ENCODE results near the gene SRD5A2.
"Not testable (repeated sequence)": the region's sequence is repeated elsewhere in the genome, so short reads cannot be mapped to it uniquely, and the experiment has no call there.

The SRD5A2 gene

DNA sequence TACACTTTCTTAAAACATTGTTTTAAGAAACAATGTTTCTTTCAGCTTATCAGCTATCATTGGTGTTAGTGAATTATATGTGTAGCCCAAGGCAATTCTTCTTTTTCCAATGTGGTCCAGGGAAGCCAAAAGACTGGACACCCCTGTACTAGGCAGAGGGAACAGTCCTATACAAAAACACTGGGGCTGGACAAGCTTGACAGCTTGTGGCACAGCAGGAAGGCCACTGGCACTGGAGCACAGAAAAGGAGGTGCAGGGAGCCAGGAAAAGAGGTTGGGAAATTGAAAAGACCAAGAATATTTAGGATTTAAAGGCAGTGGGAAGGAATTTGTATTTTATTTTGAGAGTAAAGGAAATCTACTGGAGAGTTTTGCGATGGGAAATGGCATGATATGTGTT is 47.7 kb downstream of the SRD5A2 start:
- no peak for DNase-seq (ENCODE audit: low read depth in 2 of 2)

DNA sequence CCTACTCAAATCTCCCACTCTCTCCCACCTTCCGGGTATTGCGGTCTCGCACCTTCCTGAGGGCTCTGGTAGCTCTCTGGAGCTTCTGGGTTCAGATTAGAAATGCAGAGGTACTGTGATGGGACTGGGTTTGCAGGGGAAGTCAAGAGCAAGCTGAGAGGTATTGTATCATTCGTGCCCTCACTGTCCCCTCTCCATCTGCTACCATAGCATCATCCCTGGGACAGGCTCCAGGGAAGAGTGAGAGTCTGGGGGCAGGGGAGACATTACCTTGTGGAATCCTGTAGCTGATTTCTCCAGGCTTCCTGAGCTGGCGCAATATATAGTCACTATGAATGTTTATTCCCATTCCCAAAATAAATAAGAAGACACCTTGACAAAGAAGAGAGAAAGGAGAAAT is 49.6 kb downstream of the SRD5A2 start:
- no peak for DNase-seq (ENCODE audit: low read depth in 2 of 2)

DNA sequence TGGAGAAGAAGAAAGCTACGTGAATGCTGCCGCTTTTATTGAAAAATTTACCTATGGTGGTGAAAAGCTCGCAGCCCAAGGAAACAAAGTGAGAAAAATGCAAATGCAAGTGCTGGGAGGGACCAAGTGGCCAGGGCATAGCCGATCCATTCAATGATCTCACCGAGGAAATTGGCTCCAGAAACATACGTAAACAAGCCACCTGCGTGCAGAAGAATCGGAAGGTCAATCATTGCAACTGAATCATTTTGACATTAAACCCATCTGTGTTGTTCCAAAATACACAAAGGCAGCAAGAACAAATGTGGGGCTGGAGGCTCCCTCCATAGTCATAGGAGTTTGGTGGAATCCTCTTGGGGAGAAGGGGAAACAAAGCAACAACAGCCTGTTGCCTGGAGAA is 51.5 kb downstream of the SRD5A2 start:
- DNase-seq (ENCODE audit: low read depth in 2 of 2), result no peak

DNA sequence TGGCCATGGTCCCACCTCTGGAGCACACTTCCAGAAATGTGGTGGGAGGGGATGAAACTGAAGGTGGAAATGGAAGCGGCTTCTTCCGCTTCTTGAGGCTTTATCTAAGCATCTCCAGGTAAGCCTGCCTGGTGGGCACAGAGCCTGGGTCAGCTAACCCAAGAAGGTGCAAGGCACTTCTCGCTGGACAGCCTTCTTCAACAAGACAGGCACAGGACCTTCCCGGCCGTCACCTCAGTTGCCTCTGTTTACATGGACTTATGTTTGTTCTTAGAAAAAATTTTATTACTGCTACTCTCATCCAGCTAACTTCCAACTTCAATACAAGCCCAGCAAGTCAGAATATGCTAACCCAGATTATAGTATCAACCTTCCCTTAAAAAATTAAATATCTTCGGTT is 51.9 kb downstream of the SRD5A2 start:
- no peak for DNase-seq (ENCODE audit: low read depth in 2 of 2)

DNA sequence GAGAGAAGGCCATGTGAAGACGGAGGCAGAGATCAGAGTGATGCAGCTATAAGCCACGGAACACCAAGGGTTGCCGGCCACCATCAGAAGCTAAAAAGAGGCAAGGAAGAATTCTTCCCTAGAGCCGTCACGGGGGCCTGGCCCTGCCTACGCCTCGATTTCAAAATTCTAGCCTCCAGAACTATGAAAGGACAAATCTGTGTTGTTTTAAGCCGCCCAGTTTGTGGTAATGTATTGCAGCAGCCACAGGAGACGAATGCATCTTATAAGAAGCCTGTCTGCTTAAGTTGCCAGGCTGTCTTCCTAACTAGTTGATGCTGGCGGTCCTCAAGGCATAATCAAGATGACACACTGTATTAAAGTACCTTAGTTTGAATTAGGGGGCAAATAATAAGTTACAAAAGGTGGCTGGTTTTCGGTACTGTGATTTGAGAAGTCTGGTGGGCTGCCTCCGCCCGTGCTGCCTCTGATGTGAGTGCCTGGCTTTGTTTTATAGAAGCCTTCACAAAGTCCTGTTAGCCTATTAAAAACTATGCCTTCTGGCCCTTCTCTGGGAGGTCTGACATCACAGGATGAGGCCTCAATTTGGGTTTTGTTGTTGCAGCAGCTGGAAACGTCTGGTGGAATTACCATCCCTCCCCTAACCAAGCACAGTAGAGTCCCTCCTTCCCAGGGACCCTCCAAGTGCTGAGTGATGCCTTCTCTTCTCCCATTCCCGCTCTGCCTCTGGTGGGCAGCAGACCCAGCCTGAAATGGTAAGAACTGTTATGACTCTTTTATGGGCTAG is 53.6 kb downstream of the SRD5A2 start:
- no peak for DNase-seq (ENCODE audit: low read depth in 2 of 2)

DNA sequence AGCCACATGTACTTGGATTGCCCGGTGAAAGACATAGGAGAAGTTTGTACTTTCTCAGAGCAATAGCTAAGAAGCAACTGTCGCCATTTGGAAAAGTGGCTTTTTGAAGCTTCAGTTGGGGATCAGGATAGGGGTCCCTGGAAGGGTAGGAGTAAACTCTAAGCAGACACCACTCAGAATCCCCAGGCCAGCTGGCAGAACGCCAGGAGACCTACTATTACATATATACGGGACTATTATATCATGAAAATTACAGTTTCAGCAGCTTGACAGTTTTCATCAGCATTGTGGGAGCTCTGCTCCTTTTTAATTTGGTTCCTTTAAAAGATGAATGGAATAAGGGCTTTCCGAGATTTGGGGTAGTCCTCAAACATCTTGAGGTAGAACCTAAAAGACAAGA is 54.9 kb downstream of the SRD5A2 start:
- no peak for DNase-seq (ENCODE audit: low read depth in 2 of 2)

DNA sequence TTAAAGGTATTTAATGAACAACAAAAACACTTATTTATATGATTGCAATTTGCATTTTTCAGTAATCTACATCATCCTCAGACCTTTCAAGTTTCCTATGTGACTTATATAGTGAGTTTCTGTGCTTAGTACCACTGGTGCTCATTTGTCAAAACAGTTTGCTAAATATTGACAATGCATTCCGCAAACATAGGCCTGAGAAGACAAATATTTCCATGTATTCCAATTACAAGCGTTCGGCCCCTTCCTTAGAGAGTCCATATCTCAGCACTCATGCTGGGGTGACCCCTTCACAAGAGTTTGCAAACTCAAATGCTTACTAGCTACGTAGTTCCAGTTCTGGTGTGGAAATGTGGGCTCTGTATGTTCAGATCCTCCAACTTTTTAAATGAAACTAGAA is 56.1 kb downstream of the SRD5A2 start:
- DNase-seq (ENCODE audit: low read depth in 2 of 2), result no peak

DNA sequence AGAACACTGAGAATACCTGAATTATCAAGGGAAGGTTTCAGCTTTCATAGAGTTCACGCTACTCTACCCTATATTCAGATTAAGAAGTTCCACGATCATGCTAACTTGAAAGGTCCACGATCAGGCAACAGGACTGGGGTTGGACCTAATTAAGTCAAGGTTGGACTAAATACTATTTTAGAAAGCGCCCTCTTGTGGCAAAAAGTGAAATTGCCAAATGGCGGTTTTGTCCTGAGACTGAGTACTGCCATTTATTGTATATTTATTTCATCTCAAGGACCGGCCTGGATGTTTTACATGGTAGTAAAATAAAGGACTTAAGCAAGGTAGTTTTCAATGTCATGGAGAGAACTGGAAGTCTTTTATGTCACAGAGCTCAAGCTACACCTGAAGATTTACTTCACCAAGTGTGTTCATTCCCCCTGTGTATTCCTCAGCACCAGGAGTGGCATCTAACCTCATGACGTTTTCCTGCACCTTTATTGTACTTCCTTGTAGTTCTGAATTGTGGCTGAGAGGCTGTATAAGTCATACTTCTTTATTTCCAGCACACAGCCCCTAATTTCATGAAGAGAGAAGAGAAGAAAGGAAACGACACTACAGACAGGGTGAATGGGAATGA is 56.8 kb downstream of the SRD5A2 start:
- DNase-seq (ENCODE audit: low read depth in 2 of 2), result peak; percentile 9 to 31

DNA sequence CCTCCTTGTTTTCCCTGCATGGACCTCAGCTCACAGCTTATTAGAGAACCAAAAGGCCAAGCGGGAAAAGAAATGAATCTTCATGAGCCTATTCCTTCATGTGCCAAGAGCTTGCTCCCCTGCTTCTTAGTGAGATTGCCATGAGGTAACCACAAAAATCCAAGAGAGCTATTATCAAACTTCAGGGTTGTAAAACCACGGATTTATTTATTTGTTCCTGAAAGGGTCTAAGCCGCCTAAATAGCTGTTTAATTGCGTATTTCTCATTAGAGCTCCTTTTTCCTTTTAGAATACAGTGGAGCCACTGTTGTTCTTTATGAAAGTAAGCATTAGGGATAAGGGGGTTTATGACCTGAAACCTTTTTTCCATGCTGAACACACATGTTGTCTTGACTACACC is 58.0 kb downstream of the SRD5A2 start:
- DNase-seq (ENCODE audit: low read depth in 2 of 2), result no peak

DNA sequence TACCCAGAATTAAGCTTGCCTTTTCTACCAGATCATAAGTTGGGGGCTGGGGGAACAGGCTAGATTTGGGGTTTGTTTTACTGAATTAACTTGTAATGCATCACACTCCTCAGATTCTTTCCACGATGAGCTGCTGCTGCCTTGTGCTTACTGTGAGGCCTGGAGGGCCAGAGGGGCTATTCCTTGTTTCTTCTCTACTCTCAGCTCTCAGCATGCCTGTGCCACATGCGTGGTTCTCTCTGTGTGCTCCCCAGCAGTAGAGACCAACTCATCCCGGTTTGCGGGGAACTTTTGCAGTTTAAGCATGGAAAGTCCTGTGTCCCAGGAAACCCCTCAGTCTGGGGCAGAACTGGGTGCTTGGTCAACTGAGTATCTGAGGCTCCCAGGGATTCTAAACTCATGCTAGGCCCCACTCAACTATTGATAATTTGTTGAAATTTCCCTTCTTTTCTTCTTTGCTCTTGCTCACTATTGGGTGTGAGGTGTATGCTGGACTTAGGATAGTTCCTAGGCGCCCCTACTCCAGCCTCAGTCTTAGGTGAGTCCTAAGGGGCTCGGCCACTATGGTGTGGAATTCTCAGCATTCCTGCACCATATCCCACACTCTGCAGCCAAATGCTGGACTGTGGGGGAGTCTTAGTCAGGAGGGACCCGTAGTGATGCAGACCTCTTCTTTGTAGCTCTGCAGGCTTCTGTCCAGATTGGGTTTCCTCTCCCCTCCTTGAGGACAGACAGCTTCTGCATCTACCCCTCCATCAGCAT is 63.1 kb downstream of the SRD5A2 start:
- DNase-seq (ENCODE audit: low read depth in 2 of 2), result no peak

DNA sequence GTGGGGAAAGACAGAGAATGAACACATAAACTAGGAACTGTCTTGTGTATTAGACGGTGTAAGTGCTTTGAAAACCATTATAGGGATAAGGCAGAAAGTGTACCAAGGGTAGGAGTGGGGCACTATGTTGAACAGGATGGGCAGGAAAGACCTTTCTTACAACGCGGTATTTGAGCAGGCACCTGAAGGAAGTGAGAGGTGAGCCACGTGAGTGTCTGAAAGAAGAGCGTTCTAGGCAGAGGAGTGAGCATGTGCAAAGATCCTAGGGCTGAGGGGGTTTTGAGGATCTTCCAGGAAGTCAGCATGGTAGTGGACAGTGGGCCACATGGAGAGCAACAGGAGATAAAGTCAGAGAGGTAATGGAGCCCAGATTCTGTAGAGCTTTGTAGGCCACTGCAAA is 65.2 kb downstream of the SRD5A2 start:
- DNase-seq (ENCODE audit: low read depth in 2 of 2), result no peak

DNA sequence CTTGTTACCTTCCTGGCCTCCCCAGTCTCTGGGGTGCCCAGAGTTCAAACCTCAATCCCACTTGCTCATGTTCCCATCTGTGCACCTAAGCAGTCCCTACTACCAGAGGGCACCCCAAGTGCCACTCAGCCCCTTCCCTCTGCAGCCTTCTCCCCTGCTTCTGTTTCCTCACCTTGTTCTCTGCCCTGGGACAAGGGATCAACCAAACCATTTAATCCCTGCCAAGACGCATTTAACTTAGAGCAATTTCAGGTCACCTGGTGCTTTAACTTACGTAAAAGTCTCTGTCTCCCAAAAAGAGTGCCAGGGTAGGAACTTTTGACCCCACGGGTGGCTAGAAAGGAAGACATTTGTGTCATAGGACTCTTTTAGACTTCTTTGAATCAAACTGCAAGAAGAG is 67.2 kb downstream of the SRD5A2 start:
- DNase-seq (ENCODE audit: low read depth in 2 of 2), result no peak

DNA sequence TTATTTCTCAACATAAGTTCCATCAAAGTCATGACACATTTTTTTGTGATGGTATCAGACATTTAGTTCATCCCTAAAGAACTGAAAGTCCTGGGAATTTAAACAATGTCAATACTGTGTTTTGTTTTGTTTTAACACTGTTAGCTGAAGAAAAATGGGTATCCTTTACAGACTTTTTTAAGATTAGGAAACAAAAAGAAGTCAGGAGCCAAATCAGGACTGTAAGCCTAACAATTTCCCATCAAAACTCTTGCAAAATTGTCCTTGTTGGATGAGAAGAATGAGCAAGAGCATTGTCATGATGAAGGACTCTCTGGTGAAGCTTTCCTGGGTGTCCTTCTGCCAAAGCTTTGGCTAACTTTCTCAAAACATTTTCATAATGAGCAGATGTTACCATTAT is 69.4 kb downstream of the SRD5A2 start:
- no peak for DNase-seq (ENCODE audit: low read depth in 2 of 2)

DNA sequence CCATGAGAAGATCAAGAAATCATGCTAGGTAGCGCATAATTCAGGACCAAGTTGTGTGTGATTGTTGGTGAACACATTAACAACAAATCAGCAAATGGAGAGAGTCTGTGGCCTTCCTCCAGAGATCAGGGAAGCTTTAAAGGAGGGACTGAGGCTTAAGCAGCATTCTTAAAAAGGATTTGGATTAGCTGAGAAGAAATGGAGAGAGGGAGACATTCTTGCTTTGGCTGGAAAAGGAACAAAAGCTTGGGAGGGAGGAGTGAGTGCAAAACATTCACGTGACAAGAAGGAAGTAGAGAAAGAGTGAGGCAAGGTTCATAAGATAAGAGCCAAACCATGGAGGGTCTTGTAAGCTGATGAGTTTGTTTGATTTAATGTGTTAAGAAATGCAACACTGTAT is 75.6 kb downstream of the SRD5A2 start:
- DNase-seq (ENCODE audit: low read depth in 2 of 2), result no peak

DNA sequence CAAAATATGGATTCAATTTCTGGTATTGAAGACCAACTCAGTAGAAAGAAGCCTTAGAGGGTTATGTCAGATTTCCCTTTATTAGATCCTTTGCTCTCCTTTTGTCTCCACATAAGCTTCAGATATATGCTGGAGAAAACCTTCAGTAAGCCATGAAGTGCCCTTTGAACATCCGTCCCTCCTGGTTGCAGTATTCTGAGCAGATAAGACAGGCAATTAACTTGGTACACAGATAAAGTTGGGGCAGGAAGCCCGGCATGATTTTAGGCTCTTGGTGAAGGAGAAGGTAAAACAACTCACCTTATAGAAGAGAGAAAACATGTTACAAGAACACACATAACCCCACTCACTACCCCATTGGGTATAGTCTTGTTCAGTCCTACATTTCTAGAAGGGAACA is 76.4 kb downstream of the SRD5A2 start:
- DNase-seq (ENCODE audit: low read depth in 2 of 2), result no peak

DNA sequence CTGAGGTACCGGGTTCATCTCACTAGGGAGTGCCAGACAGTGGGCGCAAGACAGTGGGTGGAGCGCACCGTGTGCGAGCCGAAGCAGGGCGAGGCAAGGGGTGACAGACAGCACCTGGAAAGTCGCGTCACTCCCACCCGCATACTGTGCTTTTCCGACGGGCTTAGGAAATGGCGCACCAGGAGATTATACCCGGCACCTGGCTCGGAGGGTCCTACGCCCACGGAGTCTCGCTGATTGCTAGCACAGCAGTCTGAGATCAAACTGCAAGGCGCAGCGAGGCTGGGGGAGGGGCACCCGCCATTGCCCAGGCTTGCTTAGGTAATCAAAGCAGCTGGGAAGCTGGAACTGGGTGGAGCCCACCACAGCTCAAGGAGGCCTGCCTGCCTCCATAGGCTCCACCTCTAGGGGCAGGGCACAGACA is 84.3 kb downstream of the SRD5A2 start:
- DNase-seq (ENCODE audit: low read depth in 2 of 2), result not testable (repeated sequence)

DNA sequence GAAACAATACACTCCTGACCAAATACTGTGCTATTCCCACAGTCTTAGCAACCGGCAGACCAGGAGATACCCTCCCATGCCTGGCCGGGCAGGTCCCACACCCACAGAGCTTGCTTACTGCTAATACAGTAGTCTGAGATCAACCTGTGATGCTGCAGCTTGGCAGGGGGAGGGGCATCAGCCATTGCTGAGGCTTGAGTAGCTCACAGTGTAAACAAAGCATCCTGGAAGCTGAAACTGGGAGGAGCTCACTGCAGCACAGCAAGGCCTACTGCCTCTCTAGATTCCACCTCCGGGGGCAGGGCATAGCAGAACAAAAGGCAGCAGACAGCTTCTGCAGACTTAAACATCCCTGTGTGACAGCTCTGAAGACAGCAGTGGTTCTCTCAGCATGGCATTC is 91.4 kb downstream of the SRD5A2 start:
- not testable (repeated sequence) for DNase-seq (ENCODE audit: low read depth in 2 of 2)

DNA sequence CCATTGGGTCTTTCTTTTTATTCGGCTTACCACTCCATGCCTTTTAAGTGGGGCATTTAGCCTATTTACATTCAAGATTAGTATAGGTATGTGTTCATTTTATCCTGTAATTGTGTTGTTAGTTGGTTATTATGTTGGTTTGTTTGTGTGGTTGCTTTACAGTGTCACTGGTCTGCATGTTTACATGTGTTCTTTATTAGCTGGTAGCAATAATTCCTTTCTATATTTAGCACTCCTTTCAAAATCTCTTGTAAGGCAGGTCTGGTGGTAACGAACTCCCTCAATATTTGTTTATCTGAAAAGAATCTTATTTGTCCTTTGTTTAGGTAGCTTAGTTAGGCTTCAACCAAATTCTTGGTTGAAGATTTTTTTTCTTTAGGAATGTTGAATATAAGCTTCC is 97.5 kb downstream of the SRD5A2 start:
- DNase-seq (ENCODE audit: low read depth in 2 of 2), result no peak

DNA sequence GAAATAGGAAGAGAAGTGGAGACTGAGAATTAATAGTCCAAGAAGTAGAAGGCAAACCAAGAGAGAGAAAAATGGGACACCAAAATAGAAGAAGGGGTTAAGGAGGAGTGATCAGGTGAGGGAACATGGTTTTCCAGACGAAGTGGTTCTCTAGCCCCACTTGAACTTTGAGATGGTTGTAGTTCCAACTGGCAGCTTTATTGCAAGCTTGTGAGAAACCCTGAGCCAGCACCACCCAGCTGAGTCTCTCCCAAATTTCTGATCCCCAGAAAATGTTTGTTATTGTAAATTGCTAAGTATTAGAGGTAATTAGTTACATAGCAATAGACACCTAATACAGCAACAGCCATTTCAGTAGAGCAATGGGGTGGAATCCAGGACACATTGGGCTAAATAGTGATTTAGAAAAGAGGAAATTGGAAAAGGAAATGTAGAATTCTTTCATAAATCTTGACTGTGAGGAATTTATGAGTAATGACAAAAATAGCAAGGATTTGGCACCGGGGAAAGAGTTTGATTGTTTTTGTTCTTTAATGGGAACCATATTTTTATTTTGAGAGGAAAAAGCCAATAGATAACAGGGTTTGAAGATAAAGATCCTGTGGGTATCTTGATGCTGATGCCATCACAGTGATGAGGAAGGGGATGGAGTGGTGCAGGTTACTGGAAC is 104.1 kb downstream of the SRD5A2 start:
- no peak for DNase-seq (ENCODE audit: low read depth in 2 of 2)

DNA sequence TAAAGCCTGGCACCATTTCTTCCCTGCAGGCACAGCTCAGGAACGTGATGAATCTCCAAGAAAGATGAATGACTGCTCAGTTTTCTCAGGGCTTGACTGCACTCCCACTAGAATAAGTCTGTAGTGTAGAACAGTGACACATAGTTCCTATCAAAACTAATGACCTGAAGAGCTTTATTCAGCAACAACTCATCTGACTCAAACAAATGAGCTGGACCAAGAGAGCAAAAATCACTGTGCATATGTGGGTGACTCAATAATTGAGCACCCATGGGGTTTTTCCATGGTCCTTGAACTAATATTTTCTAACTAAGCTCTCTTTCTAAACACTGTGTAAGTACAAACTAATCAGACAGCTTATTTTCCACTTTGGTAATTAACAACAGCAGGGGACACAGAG is 105.0 kb downstream of the SRD5A2 start:
- DNase-seq (ENCODE audit: low read depth in 2 of 2), result no peak

DNA sequence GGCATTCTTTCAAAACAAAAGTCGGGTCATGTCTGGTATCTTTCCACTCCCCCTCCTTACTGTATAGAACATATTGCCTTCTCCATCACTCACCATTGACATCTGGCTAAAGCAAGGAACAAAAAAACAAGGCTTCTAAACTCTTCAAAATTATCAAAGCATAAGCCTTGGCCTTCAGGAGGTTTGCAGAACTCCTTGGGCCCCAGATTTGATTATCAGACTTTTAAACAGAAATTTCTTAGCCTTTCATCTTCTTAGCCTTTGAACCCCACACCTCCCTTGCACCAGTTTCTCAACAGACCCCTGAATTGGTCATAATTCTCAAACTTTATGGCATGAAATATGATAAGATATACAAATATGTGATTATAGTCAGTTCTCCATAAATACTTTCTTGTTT is 106.4 kb downstream of the SRD5A2 start:
- DNase-seq (ENCODE audit: low read depth in 2 of 2), result no peak

Data from stimulated activated CD4-positive, alpha-beta T cell treated with anti-CD3 and anti-CD28 coated beads, Interleukin-1b, Interleukin-23, amount 100 ng/mL, for 1 hour (primary cell).